Liver (tissue), 9 donors: ENCODE measurements around the gene NLK. TPM values are rescaled to one million over a fixed set of nuclear protein-coding genes. Genes with fewer than 3 reads are reported as not detected.

Source experiments
- DNase-seq: peaks from one replicate; pipeline ENCODE4 v3.0.0-alpha.2; 2017; ENCODE audit warnings: low spot score
- H3K27ac ChIP-seq, 2 donors: one replicate each; pipeline ENCODE4 v1.7.0; 2013; ENCODE audit warnings: inconsistent platforms in 2 of 2, low read length in 2 of 2, control low read depth in 1 of 2, low read depth in 1 of 2, mild to moderate bottlenecking in 1 of 2
- H3K27me3 ChIP-seq, 4 donors: one replicate each; pipeline versions ENCODE4 v1.6.1 to v1.7.0; 2013; ENCODE audit warnings: low read length in 3 of 4, inconsistent platforms in 1 of 4, mild to moderate bottlenecking in 1 of 4, moderate library complexity in 1 of 4; ENCODE audit not compliant: control insufficient read depth in 4 of 4, insufficient read depth in 4 of 4
- H3K36me3 ChIP-seq, 4 donors: one replicate each; pipeline versions ENCODE4 v1.6.1 to v1.7.0; 2013; ENCODE audit warnings: low read length in 3 of 4, mild to moderate bottlenecking in 3 of 4, low read depth in 1 of 4, moderate library complexity in 1 of 4; ENCODE audit not compliant: control insufficient read depth in 4 of 4, insufficient read depth in 3 of 4
- H3K4me1 ChIP-seq, 4 donors: one replicate each; pipeline versions ENCODE4 v1.6.1 to v1.7.0; 2013; ENCODE audit warnings: low read length in 3 of 4, mild to moderate bottlenecking in 3 of 4, moderate library complexity in 1 of 4; ENCODE audit not compliant: control insufficient read depth in 4 of 4, insufficient read depth in 4 of 4
- H3K4me3 ChIP-seq, 3 donors: one replicate each; pipeline versions ENCODE4 v1.6.1 to v1.7.0; 2013; ENCODE audit warnings: low read length in 3 of 3, control low read depth in 1 of 3, low read depth in 1 of 3, mild to moderate bottlenecking in 1 of 3
- H3K9ac ChIP-seq, 2 donors: one replicate each; pipeline ENCODE4 v1.7.0; 2013; ENCODE audit warnings: low read length in 2 of 2, mild to moderate bottlenecking in 2 of 2, moderate library complexity in 2 of 2, control low read depth in 1 of 2, low read depth in 1 of 2
- H3K9me3 ChIP-seq, 4 donors: one replicate each; pipeline versions ENCODE4 v1.6.1 to v1.7.0; 2013; ENCODE audit warnings: low read length in 3 of 4; ENCODE audit not compliant: control insufficient read depth in 4 of 4
- CTCF ChIP-seq: fragments of 150-350 bp; IDR thresholded peaks from 2 replicates; pipeline ENCODE4 v1.5.1; 2017; ENCODE audit warnings: improper control_type of control experiment, low read depth, low read length; ENCODE audit not compliant: missing input control
- EGR1 ChIP-seq, 2 donors: IDR thresholded peaks; 2 replicates each; pipeline ENCODE4 v1.6.1; 2016 to 2018; ENCODE audit warnings: antibody characterized with exemption in 2 of 2, low read depth in 2 of 2
- FOXA1 ChIP-seq: IDR thresholded peaks from 2 replicates; pipeline ENCODE4 v1.6.1; 2016; ENCODE audit warnings: antibody characterized with exemption
- FOXA2 ChIP-seq: IDR thresholded peaks from 2 replicates; pipeline ENCODE4 v1.6.1; 2016; ENCODE audit warnings: antibody characterized with exemption
- GABPA ChIP-seq, 2 donors: IDR thresholded peaks in 1 of 2; conservative IDR thresholded peaks in 1 of 2; 2 replicates each; pipeline ENCODE4 v1.6.1; 2016; ENCODE audit warnings: antibody characterized with exemption in 2 of 2, mild to moderate bottlenecking in 1 of 2, moderate library complexity in 1 of 2
- HNF4A ChIP-seq, 2 donors: conservative IDR thresholded peaks; 2 replicates each; pipeline ENCODE4 v1.6.1; 2016; ENCODE audit warnings: antibody characterized with exemption in 2 of 2, mild to moderate bottlenecking in 2 of 2
- HNF4G ChIP-seq: IDR thresholded peaks from 2 replicates; pipeline ENCODE4 v1.6.1; 2016; ENCODE audit warnings: antibody characterized with exemption
- JUND ChIP-seq, 2 donors: IDR thresholded peaks; 2 replicates each; pipeline ENCODE4 v1.6.1; 2016; ENCODE audit warnings: antibody characterized with exemption in 2 of 2
- NR2F2 ChIP-seq: IDR thresholded peaks from 2 replicates; pipeline ENCODE4 v1.6.1; 2016; ENCODE audit warnings: antibody characterized with exemption
- RAD21 ChIP-seq, 2 donors: IDR thresholded peaks; 2 replicates each; pipeline ENCODE4 v1.6.1; 2016; ENCODE audit warnings: antibody characterized with exemption in 2 of 2, mild to moderate bottlenecking in 2 of 2
- RXRA ChIP-seq, 2 donors: IDR thresholded peaks; 2 replicates each; pipeline ENCODE4 v1.6.1; 2017 to 2018; ENCODE audit warnings: antibody characterized with exemption in 2 of 2, mild to moderate bottlenecking in 1 of 2
- SP1 ChIP-seq: IDR thresholded peaks from 2 replicates; pipeline ENCODE4 v1.6.1; 2018; ENCODE audit warnings: antibody characterized with exemption, mild to moderate bottlenecking
- TAF1 ChIP-seq: conservative IDR thresholded peaks from 2 replicates; pipeline ENCODE4 v1.6.1; 2016; ENCODE audit warnings: antibody characterized with exemption, mild to moderate bottlenecking
- YY1 ChIP-seq: IDR thresholded peaks from 2 replicates; pipeline ENCODE4 v1.6.1; 2016; ENCODE audit warnings: antibody characterized with exemption, mild to moderate bottlenecking
- ZBTB33 ChIP-seq: IDR thresholded peaks from 2 replicates; pipeline ENCODE4 v1.6.1; 2016; ENCODE audit warnings: antibody characterized with exemption
- WGBS: extraction: QIAGEN DNeasy Blood & Tissue Kit; methylation state at CpG from one replicate; pipeline ENCODE4 v1.1.7; 2013; 5-methylcytosine and 5-hydroxymethylcytosine counted together
- polyA plus RNA-seq, 2 donors: library from polyadenylated mRNA; stranded (reverse) in 1 of 2; unstranded in 1 of 2; fragments of 200-250 nt in 1 of 2; fragments of >200 nt in 1 of 2; fragmentation: Nextera tagmentation in 1 of 2; extraction: Ambion mirVana in 1 of 2; gene quantifications; one replicate each; pipeline versions ENCODE4 v1.2.1 to v1.2.3, GENCODE V29; 2013 to 2015
- total RNA-seq, 2 donors: library from RNA; depleted of rRNA; stranded (reverse); fragments of >200 nt; gene quantifications; one replicate each; pipeline ENCODE4 v1.2.3, GENCODE V29; 2014
- TF ChIP-seq, protein P1 (sequence below): IDR thresholded peaks from 2 replicates; pipeline ENCODE4 v1.6.1; 2016; ENCODE audit warnings: antibody characterized with exemption
- TF ChIP-seq, protein P2 (sequence below): IDR thresholded peaks from 2 replicates; pipeline ENCODE4 v1.6.1; 2016; ENCODE audit warnings: antibody characterized with exemption, mild to moderate bottlenecking
- donor health status: healthy.
- donor health status: healthy.
- donor health status: healthy.
- donor health status: healthy.
- donor health status: healthy.

The NLK gene
- total and polyA plus RNA-seq, 4 donors: 4.4 to 17.4 (median 9.2) TPM

GRCh38 chr17:28057731-28058246 is 15.3 kb downstream of the NLK start:
- DNase-seq: no peak
- TF ChIP-seq FOXA2 (peak; percentile 60), RXRA (IDR thresholded peaks at IDR 0.05) (peak in 1 of 2 donors; percentile 7), RAD21 (IDR thresholded peaks at IDR 0.05) (no peak)
- 68% methylated on average over 1 of the region's 1 CpG for WGBS
- Histone ChIP-seq H3K9me3 (no peaks in the 10 kb centered on the region), H3K9ac (no peak overlapping the region), H3K4me1 (peaks cover 9 to 32% (median 19%) of the 10 kb centered on the region in 4 donors), H3K36me3 (no peaks in the 10 kb centered on the region), H3K4me3 (no peak overlapping the region), H3K27me3 (no peaks in the 10 kb centered on the region), H3K27ac (peak overlapping the region in 1 of 2 donors; percentile 2)

- TF ChIP-seq FOXA2 (no peak), JUND (IDR thresholded peaks at IDR 0.05) (no peak), YY1 (no peak), GABPA (IDR thresholded peaks at IDR 0.05 in 1 of 2, conservative IDR thresholded peaks at IDR 0.05 in 1 of 2) (no peak), SP1 (no peak), RAD21 (IDR thresholded peaks at IDR 0.05) (no peak), ZBTB33 (no peak), EGR1 (IDR thresholded peaks at IDR 0.05; ENCODE audit: low read depth in 2 of 2) (no peak), HNF4A (conservative IDR thresholded peaks at IDR 0.05) (no peak), FOXA1 (no peak), NR2F2 (no peak), TAF1 (no peak), CTCF (no peak), HNF4G (no peak), RXRA (IDR thresholded peaks at IDR 0.05) (no peak)
- TF ChIP-seq, protein P1, sequence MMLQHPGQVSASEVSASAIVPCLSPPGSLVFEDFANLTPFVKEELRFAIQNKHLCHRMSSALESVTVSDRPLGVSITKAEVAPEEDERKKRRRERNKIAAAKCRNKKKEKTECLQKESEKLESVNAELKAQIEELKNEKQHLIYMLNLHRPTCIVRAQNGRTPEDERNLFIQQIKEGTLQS: no peak
- TF ChIP-seq, protein P2, sequence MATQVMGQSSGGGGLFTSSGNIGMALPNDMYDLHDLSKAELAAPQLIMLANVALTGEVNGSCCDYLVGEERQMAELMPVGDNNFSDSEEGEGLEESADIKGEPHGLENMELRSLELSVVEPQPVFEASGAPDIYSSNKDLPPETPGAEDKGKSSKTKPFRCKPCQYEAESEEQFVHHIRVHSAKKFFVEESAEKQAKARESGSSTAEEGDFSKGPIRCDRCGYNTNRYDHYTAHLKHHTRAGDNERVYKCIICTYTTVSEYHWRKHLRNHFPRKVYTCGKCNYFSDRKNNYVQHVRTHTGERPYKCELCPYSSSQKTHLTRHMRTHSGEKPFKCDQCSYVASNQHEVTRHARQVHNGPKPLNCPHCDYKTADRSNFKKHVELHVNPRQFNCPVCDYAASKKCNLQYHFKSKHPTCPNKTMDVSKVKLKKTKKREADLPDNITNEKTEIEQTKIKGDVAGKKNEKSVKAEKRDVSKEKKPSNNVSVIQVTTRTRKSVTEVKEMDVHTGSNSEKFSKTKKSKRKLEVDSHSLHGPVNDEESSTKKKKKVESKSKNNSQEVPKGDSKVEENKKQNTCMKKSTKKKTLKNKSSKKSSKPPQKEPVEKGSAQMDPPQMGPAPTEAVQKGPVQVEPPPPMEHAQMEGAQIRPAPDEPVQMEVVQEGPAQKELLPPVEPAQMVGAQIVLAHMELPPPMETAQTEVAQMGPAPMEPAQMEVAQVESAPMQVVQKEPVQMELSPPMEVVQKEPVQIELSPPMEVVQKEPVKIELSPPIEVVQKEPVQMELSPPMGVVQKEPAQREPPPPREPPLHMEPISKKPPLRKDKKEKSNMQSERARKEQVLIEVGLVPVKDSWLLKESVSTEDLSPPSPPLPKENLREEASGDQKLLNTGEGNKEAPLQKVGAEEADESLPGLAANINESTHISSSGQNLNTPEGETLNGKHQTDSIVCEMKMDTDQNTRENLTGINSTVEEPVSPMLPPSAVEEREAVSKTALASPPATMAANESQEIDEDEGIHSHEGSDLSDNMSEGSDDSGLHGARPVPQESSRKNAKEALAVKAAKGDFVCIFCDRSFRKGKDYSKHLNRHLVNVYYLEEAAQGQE: no peak
- Histone ChIP-seq H3K4me3 (no peak overlapping the region), H3K4me1 (peaks cover 2 to 18% (median 7%) of the 10 kb centered on the region in 4 donors), H3K9ac (no peak overlapping the region), H3K27me3 (no peaks in the 10 kb centered on the region), H3K9me3 (no peaks in the 10 kb centered on the region), H3K36me3 (no peaks in the 10 kb centered on the region), H3K27ac (no peak overlapping the region)
- DNase-seq: no peak
- 96% methylated on average over 1 of the region's 1 CpG for WGBS
Observed at GRCh38 chr17:28059675-28060074, 17.2 kb downstream of the NLK start.
